Esophagus muscularis mucosa (tissue), 4 donors: ENCODE measurements around the gene KCNJ5. TPM values are rescaled to one million over a fixed set of nuclear protein-coding genes. Genes with fewer than 3 reads are reported as not detected.

ENCODE experiments used
- DNase-seq: peaks from one replicate; pipeline ENCODE4 v3.0.0-alpha.2; 2017; ENCODE audit errors: extremely low spot score
- H3K27ac ChIP-seq, 4 donors: fragments of 200-600 bp; sonication (generic); replicated peaks in 1 of 4; 1 replicate in 3 of 4; 2 replicates in 1 of 4; pipeline ENCODE4 v1.5.1; 2016 to 2019; ENCODE audit warnings: mild to moderate bottlenecking in 1 of 4
- H3K27me3 ChIP-seq, 4 donors: fragments of 200-600 bp; sonication (generic); one replicate each; pipeline versions ENCODE4 v1.5.1 to v1.6.0; 2016 to 2019
- H3K36me3 ChIP-seq, 4 donors: fragments of 200-600 bp; sonication (generic); one replicate each; pipeline ENCODE4 v1.5.1; 2016 to 2019
- H3K4me1 ChIP-seq, 4 donors: fragments of 200-600 bp; sonication (generic); one replicate each; pipeline ENCODE4 v1.5.1; 2016 to 2019
- H3K4me3 ChIP-seq, 4 donors: fragments of 200-600 bp; sonication (generic); 1 replicate in 2 of 4; 2 replicates in 2 of 4; pipeline ENCODE4 v1.5.1; 2016 to 2019; ENCODE audit warnings: mild to moderate bottlenecking in 4 of 4, moderate library complexity in 1 of 4
- H3K9me3 ChIP-seq, 4 donors: fragments of 200-600 bp; sonication (generic); 1 replicate in 3 of 4; 2 replicates in 1 of 4; pipeline ENCODE4 v1.5.1; 2016 to 2019
- CTCF ChIP-seq, 3 experiments: fragments of 200-600 bp in 2 of 3; fragments of 450-650 bp in 1 of 3; sonication (generic) in 2 of 3; IDR thresholded peaks; one replicate each; pipeline ENCODE4 v1.5.1; 2017 to 2019; ENCODE audit warnings: antibody characterized with exemption in 3 of 3, mild to moderate bottlenecking in 2 of 3, moderate library complexity in 1 of 3
- EP300 ChIP-seq: sonication (generic); formaldehyde crosslinking; IDR thresholded peaks from one replicate; pipeline ENCODE4 v1.6.1; 2017; ENCODE audit warnings: antibody characterized with exemption
- POLR2A ChIP-seq: fragments of 450-650 bp; IDR thresholded peaks from one replicate; pipeline ENCODE4 v1.6.1; 2017; ENCODE audit warnings: antibody characterized with exemption, moderate library complexity, mild to moderate bottlenecking, low read depth
- POLR2AphosphoS5 ChIP-seq, 2 donors: sonication (generic); formaldehyde crosslinking; IDR thresholded peaks; one replicate each; pipeline ENCODE4 v1.6.1; 2017; ENCODE audit warnings: antibody characterized with exemption in 2 of 2
- WGBS: methylation state at CpG from one replicate; pipeline ENCODE4 v1.1.5; 2018; 5-methylcytosine and 5-hydroxymethylcytosine counted together
- intact Hi-C: fragments of 100-400 bp; cut with DNase I; formaldehyde crosslinking; loops from one replicate; pipeline ENCODE4 v1.15.1; 2023
- total RNA-seq, 4 donors: library from RNA; depleted of rRNA; stranded (reverse); fragments of >200 nt; gene quantifications; one replicate each; pipeline versions ENCODE4 v1.1.0 to v1.2.1, GENCODE V29; 2016

Gene KCNJ5
- total RNA-seq, 4 donors from 2014 or later = 0.80 to 3.8 (median 1.00) TPM

GRCh38 chr11:128910576-128910975, 19.4 kb downstream of the KCNJ5 start:
- WGBS = 95% methylated on average over 3 of the region's 3 CpGs

GRCh38 chr11:128911239-128911638, 20.1 kb downstream of the KCNJ5 start:
- Histone ChIP-seq H3K36me3 (no peaks in the 10 kb centered on the region), H3K9me3 (no peaks in the 10 kb centered on the region), H3K27ac (no peak overlapping the region), H3K4me3 (no peak overlapping the region), H3K4me1 (peaks cover 2 to 30% (median 18%) of the 10 kb centered on the region in 4 donors), H3K27me3 (peaks cover 0 to 28% (median 0%) of the 10 kb centered on the region in 4 donors)
- intact Hi-C loops = no loop called here
- TF ChIP-seq EP300 (no peak), CTCF (IDR thresholded peaks at IDR 0.05) (no peak), POLR2AphosphoS5 (IDR thresholded peaks at IDR 0.05) (no peak), POLR2A (no peak)
- no peak for DNase-seq
- 98% methylated on average over 11 of the region's 17 CpGs for WGBS

More at GRCh38 chr11:128910576-128910975, 19.4 kb downstream of the KCNJ5 start:
- H3K27ac ChIP-seq = no peak overlapping the region
- H3K36me3 ChIP-seq = no peaks in the 10 kb centered on the region
- intact Hi-C loops = no loop called here
- no peaks in the 10 kb centered on the region for H3K9me3 ChIP-seq
- DNase-seq = no peak
- H3K27me3 ChIP-seq = peaks cover 0 to 30% (median 0%) of the 10 kb centered on the region in 4 donors
- H3K4me3 ChIP-seq = no peak overlapping the region
- peaks cover 9 to 37% (median 21%) of the 10 kb centered on the region in 4 donors for H3K4me1 ChIP-seq
- TF ChIP-seq EP300 = no peak
- no peak for TF ChIP-seq POLR2AphosphoS5 (IDR thresholded peaks at IDR 0.05)
- TF ChIP-seq CTCF (IDR thresholded peaks at IDR 0.05) = no peak
- TF ChIP-seq POLR2A = no peak

- peaks cover 0 to 26% (median 0%) of the 10 kb centered on the region in 4 donors for H3K27me3 ChIP-seq
- H3K36me3 ChIP-seq = no peaks in the 10 kb centered on the region
- TF ChIP-seq EP300 (no peak), POLR2A (no peak), CTCF (IDR thresholded peaks at IDR 0.05) (no peak), POLR2AphosphoS5 (IDR thresholded peaks at IDR 0.05) (no peak)
- no peaks in the 10 kb centered on the region for H3K9me3 ChIP-seq
- WGBS = 95% methylated on average over 17 of the region's 18 CpGs
- H3K27ac ChIP-seq = no peak overlapping the region
- no peak overlapping the region for H3K4me3 ChIP-seq
- peaks cover 0 to 26% (median 17%) of the 10 kb centered on the region in 4 donors for H3K4me1 ChIP-seq
- intact Hi-C loops = no loop called here
- no peak for DNase-seq
Observed at GRCh38 chr11:128911701-128912100, 20.5 kb downstream of the KCNJ5 start.

GRCh38 chr11:128913806-128914205, 22.6 kb downstream of the KCNJ5 start:
- DNase-seq = no peak
- Histone ChIP-seq H3K9me3 (no peaks in the 10 kb centered on the region), H3K4me3 (no peak overlapping the region), H3K27ac (no peak overlapping the region), H3K36me3 (no peaks in the 10 kb centered on the region), H3K27me3 (peaks cover 0 to 26% (median 0%) of the 10 kb centered on the region in 4 donors), H3K4me1 (peaks cover 0 to 13% (median 7%) of the 10 kb centered on the region in 4 donors)
- intact Hi-C loops = no loop called here
- TF ChIP-seq CTCF (IDR thresholded peaks at IDR 0.05) = no peak
- no peak for TF ChIP-seq POLR2AphosphoS5 (IDR thresholded peaks at IDR 0.05)
- TF ChIP-seq POLR2A = no peak
- no peak for TF ChIP-seq EP300
- WGBS = 100% methylated on average over 2 of the region's 5 CpGs
